HG03439 (cell line): Measurements from ENCODE around the gene STARD3.

Experiments
- ATAC-seq: cut with Tn5 transposase; IDR thresholded peaks from one replicate; pipeline ENCODE4 v1.9.1; 2021; ENCODE audit warnings: mild to moderate bottlenecking, moderate library complexity; ENCODE audit not compliant: unreplicated experiment

The STARD3 gene

GRCh38 chr17:39669897-39670735, 33.2 kb downstream of the STARD3 start:
- ATAC-seq, result no peak

GRCh38 chr17:39670746-39671145, 33.8 kb downstream of the STARD3 start:
- no peak for ATAC-seq

- ATAC-seq, result no peak
Measured at GRCh38 chr17:39671651-39672521, 34.9 kb downstream of the STARD3 start.

- no peak for ATAC-seq
Measured at GRCh38 chr17:39672522-39673334, 35.8 kb downstream of the STARD3 start.

- no peak for ATAC-seq
Measured at GRCh38 chr17:39673335-39674081, 36.6 kb downstream of the STARD3 start.

GRCh38 chr17:39674179-39674578, 37.2 kb downstream of the STARD3 start:
- ATAC-seq, result no peak

- no peak for ATAC-seq
Measured at GRCh38 chr17:39674702-39675389, 37.9 kb downstream of the STARD3 start.

- no peak for ATAC-seq
Measured at GRCh38 chr17:39675390-39676082, 38.6 kb downstream of the STARD3 start.

- ATAC-seq, result no peak
Measured at GRCh38 chr17:39676198-39676819, 39.4 kb downstream of the STARD3 start.

- ATAC-seq, result no peak
Measured at GRCh38 chr17:39677072-39677471, 40.1 kb downstream of the STARD3 start.

- ATAC-seq, result no peak
Measured at GRCh38 chr17:39677542-39678339, 40.8 kb downstream of the STARD3 start.

GRCh38 chr17:39678340-39679116, 41.6 kb downstream of the STARD3 start:
- no peak for ATAC-seq

GRCh38 chr17:39679521-39680192, 42.7 kb downstream of the STARD3 start:
- no peak for ATAC-seq

- ATAC-seq, result no peak
Measured at GRCh38 chr17:39683295-39683939, 46.5 kb downstream of the STARD3 start.

- no peak for ATAC-seq
Measured at GRCh38 chr17:39684369-39685192, 47.6 kb downstream of the STARD3 start.
